Fibroblast of lung (primary cell): ENCODE measurements around the gene PHF21A. TPM values are rescaled to one million over a fixed set of nuclear protein-coding genes. Genes with fewer than 3 reads are reported as not detected.

Source experiments
- DNase-seq, 2 donors: peaks; one replicate each; pipeline versions ENCODE4 v3.0.0 to v3.0.0-alpha.2; 2010; ENCODE audit warnings: low read depth in 2 of 2
- H2AFZ ChIP-seq: 2 replicates; pipeline ENCODE4 v1.5.1; 2012; ENCODE audit warnings: low read length, control low read depth, inconsistent platforms
- H3K27ac ChIP-seq: 2 replicates; pipeline ENCODE4 v1.5.1; 2011; ENCODE audit warnings: low read length, control low read depth; ENCODE audit not compliant: insufficient read depth
- H3K27me3 ChIP-seq: 2 replicates; pipeline ENCODE4 v1.5.1; 2011; ENCODE audit warnings: mild to moderate bottlenecking, low read length; ENCODE audit not compliant: control insufficient read depth, insufficient read depth
- H3K36me3 ChIP-seq: 2 replicates; pipeline ENCODE4 v1.5.1; 2011; ENCODE audit warnings: low read length; ENCODE audit not compliant: control insufficient read depth, insufficient read depth
- H3K4me1 ChIP-seq: 2 replicates; pipeline ENCODE4 v1.5.1; 2011; ENCODE audit warnings: low read length; ENCODE audit not compliant: control insufficient read depth, insufficient read depth; ENCODE audit errors: extremely low read depth
- H3K4me2 ChIP-seq: 2 replicates; pipeline ENCODE4 v1.5.1; 2011; ENCODE audit warnings: low read length, control low read depth; ENCODE audit not compliant: insufficient read depth; ENCODE audit errors: extremely low read depth
- H3K4me3 ChIP-seq, 4 experiments: fragments of 200-600 bp in 1 of 4; sonication (generic) in 1 of 4; replicated peaks in 1 of 4; 2 replicates each; pipeline ENCODE4 v1.5.1; 2011 to 2016; ENCODE audit warnings: low read length in 4 of 4, low read depth in 3 of 4, mild to moderate bottlenecking in 3 of 4, control low read depth in 2 of 4, inconsistent platforms in 1 of 4, mixed read lengths in 1 of 4; ENCODE audit not compliant: insufficient read depth in 1 of 4; ENCODE audit errors: control extremely low read depth in 1 of 4
- H3K79me2 ChIP-seq: 2 replicates; pipeline ENCODE4 v1.5.1; 2012; ENCODE audit warnings: mild to moderate bottlenecking, low read length, inconsistent platforms; ENCODE audit not compliant: control insufficient read depth, insufficient read depth
- H3K9ac ChIP-seq: 2 replicates; pipeline ENCODE4 v1.5.1; 2011; ENCODE audit warnings: mild to moderate bottlenecking, low read length, control low read depth; ENCODE audit not compliant: insufficient read depth
- H3K9me3 ChIP-seq: 2 replicates; pipeline ENCODE4 v1.5.1; 2012; ENCODE audit warnings: low read depth, low read length; ENCODE audit not compliant: control insufficient read depth, insufficient read depth
- H4K20me1 ChIP-seq: 2 replicates; pipeline ENCODE4 v1.5.1; 2011; ENCODE audit warnings: low read length; ENCODE audit not compliant: control insufficient read depth, insufficient read depth; ENCODE audit errors: extremely low read depth
- CTCF ChIP-seq, 2 donors: IDR thresholded peaks in 1 of 2; conservative IDR thresholded peaks in 1 of 2; 1 replicate in 1 of 2; 2 replicates in 1 of 2; pipeline ENCODE4 v1.5.1; 2011 to 2012; ENCODE audit warnings: low read length in 2 of 2, control low read depth in 1 of 2, inconsistent platforms in 1 of 2, low read depth in 1 of 2, mild to moderate bottlenecking in 1 of 2
- EZH2 ChIP-seq: IDR thresholded peaks from 2 replicates; pipeline ENCODE4 v1.5.1; 2012; ENCODE audit warnings: low read length, control low read depth, mild to moderate bottlenecking; ENCODE audit errors: missing control alignments
- polyA plus RNA-seq, 2 donors: library from polyadenylated mRNA; depleted of rRNA in 1 of 2; stranded (reverse) in 1 of 2; unstranded in 1 of 2; fragments of >200 nt; gene quantifications; 2 replicates each; pipeline ENCODE4 v1.2.1, GENCODE V29; 2011 to 2012; ENCODE audit warnings: missing spikeins in 1 of 2
- total RNA-seq: library from RNA; depleted of rRNA; stranded (reverse); fragments of >200 nt; gene quantifications from 2 replicates; pipeline ENCODE4 v1.2.1, GENCODE V29; 2014

The PHF21A gene
- total and polyA plus RNA-seq, 2 donors (not counting 1 experiment from before 2014, with no cell fraction given) = 18.5 to 21.0 TPM

DNA sequence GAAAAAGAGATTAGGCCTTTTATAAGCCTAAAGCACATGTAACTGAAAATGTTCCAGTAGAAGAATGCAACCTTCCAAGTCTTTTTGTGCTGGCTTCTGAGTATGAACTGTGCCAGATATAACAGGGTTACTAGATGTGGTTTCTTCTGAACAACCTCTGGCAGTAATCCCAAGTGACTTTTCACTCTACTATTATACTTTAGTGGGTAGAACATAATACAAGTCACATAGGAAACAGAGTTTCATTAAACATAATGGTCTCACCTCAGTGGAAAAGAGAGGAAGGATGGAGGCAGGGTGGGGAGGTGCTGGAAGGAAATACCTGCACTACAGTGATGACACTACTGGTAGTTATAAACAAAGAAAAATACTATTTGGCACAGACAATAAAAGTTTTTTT is 81.3 kb downstream of the PHF21A start:
- Histone ChIP-seq H3K36me3 (no peaks in the 10 kb centered on the region), H3K9ac (no peak overlapping the region), H3K27me3 (no peaks in the 10 kb centered on the region), H3K27ac (no peak overlapping the region), H2AFZ (no peak overlapping the region), H4K20me1 (no peaks in the 10 kb centered on the region), H3K79me2 (no peaks in the 10 kb centered on the region), H3K9me3 (no peaks in the 10 kb centered on the region), H3K4me1 (no peaks in the 10 kb centered on the region), H3K4me2 (no peak overlapping the region), H3K4me3 (no peak overlapping the region)
- TF ChIP-seq EZH2 (no peak), CTCF (conservative IDR thresholded peaks at IDR 0.05 in 1 of 2, IDR thresholded peaks at IDR 0.05 in 1 of 2; ENCODE audit: low read depth in 1 of 2, low read length in 2 of 2) (no peak)
- peak; percentile 82 to 84 for DNase-seq

DNA sequence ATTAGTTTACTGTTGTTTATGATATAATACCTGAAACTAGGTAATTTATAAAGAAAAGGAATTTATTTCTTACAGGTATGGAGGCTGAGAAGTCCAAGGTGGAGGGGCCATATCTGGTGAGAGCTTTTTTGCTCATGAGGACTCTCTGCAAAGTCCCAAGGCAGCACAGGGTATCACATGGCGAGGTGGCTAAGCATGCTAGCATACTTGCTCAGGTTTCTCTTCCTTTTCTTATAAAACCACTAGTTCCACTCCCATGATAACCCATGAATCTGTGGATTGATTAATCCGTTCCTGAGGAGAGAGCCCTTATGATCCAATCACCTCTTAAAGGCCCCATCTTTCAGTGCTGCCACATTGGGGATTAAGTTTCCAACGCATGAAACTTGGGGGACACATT is 82.7 kb downstream of the PHF21A start:
- Histone ChIP-seq H3K27me3 (no peaks in the 10 kb centered on the region), H3K36me3 (no peaks in the 10 kb centered on the region), H3K79me2 (no peaks in the 10 kb centered on the region), H2AFZ (no peak overlapping the region), H3K4me2 (no peak overlapping the region), H4K20me1 (no peaks in the 10 kb centered on the region), H3K27ac (no peak overlapping the region), H3K4me1 (no peaks in the 10 kb centered on the region), H3K4me3 (no peak overlapping the region), H3K9ac (no peak overlapping the region), H3K9me3 (no peaks in the 10 kb centered on the region)
- DNase-seq = no peak
- TF ChIP-seq CTCF (conservative IDR thresholded peaks at IDR 0.05 in 1 of 2, IDR thresholded peaks at IDR 0.05 in 1 of 2; ENCODE audit: low read depth in 1 of 2, low read length in 2 of 2) (no peak), EZH2 (no peak)

DNA sequence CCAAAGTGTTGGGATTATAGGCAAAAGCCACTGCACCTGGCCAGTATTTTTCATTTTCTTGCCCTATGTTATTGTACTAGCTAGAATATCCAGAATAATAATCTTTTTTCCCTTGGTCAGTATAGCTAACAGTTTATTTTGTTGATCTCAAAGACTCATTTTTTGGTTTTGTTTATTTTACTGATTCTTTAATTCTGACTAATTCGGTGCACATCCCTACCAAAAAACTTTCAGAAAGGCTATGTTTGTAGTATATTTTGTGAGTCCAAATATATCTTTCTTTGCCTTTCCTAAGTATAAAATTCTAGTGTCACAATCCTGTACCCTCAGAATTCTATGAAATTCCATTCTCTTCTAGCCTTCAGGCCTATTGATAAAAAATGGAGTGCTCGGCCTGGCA is 84.3 kb downstream of the PHF21A start:
- Histone ChIP-seq H3K27me3 (no peaks in the 10 kb centered on the region), H3K9me3 (no peaks in the 10 kb centered on the region), H3K36me3 (no peaks in the 10 kb centered on the region), H3K4me2 (no peak overlapping the region), H3K79me2 (no peaks in the 10 kb centered on the region), H3K4me3 (no peak overlapping the region), H3K4me1 (no peaks in the 10 kb centered on the region), H3K27ac (no peak overlapping the region), H4K20me1 (no peaks in the 10 kb centered on the region), H3K9ac (no peak overlapping the region), H2AFZ (no peak overlapping the region)
- TF ChIP-seq EZH2 (no peak), CTCF (conservative IDR thresholded peaks at IDR 0.05 in 1 of 2, IDR thresholded peaks at IDR 0.05 in 1 of 2; ENCODE audit: low read depth in 1 of 2, low read length in 2 of 2) (no peak)
- peak in 1 of 2 donors; percentile 40 for DNase-seq
